K562 (cell line): ENCODE measurements around the gene URB2. TPM values are rescaled to one million over a fixed set of nuclear protein-coding genes. Genes with fewer than 3 reads are reported as not detected.

ENCODE experiments used
- COPS2 ChIP-seq: fragments of 450-650 bp; conservative IDR thresholded peaks from 2 replicates; pipeline ENCODE4 v1.6.1; 2016; ENCODE audit warnings: mild to moderate bottlenecking, moderate library complexity
- DIDO1 ChIP-seq: fragments of 450-650 bp; IDR thresholded peaks from 2 replicates; pipeline ENCODE4 v1.6.1; 2016; ENCODE audit warnings: low read depth, missing biosample characterization, missing genetic modification characterization
- HLTF ChIP-seq: fragments of 450-650 bp; IDR thresholded peaks from 2 replicates; pipeline ENCODE4 v1.6.1; 2016
- MTA1 ChIP-seq: fragments of 450-650 bp; IDR thresholded peaks from 2 replicates; pipeline ENCODE4 v1.6.1; 2017; ENCODE audit warnings: borderline replicate concordance
- NCOA2 ChIP-seq, 2 experiments: fragments of 450-650 bp; IDR thresholded peaks; 2 replicates each; pipeline ENCODE4 v1.6.1; 2018; ENCODE audit warnings: mild to moderate bottlenecking in 2 of 2, moderate library complexity in 1 of 2; ENCODE audit not compliant: partially characterized antibody in 2 of 2
- NEUROD1 ChIP-seq: fragments of 150-350 bp; IDR thresholded peaks from 2 replicates; pipeline ENCODE4 v1.6.1; 2014; ENCODE audit warnings: borderline replicate concordance, low read length, low read depth; ENCODE audit not compliant: partially characterized antibody
- NR0B1 ChIP-seq: fragments of 450-650 bp; IDR thresholded peaks from one replicate; pipeline ENCODE4 v1.6.1; 2018; ENCODE audit warnings: mild to moderate bottlenecking, moderate library complexity; ENCODE audit not compliant: partially characterized antibody
- PRMT5 ChIP-seq: sonication (generic); formaldehyde crosslinking; IDR thresholded peaks from 2 replicates; pipeline ENCODE4 v1.5.0; 2020; ENCODE audit warnings: missing genetic modification reagents
- ZKSCAN3 ChIP-seq: fragments of 250-450 bp; sonication (Bioruptor Pico); IDR thresholded peaks from 2 replicates; pipeline ENCODE4 v1.4.0; 2020
- ZNF217 ChIP-seq: sonication (generic); formaldehyde crosslinking; IDR thresholded peaks from 2 replicates; pipeline ENCODE4 v1.8.0; 2022; ENCODE audit warnings: mild to moderate bottlenecking, missing genetic modification reagents
- polyA plus RNA-seq, 8 experiments: library from polyadenylated mRNA; depleted of rRNA in 4 of 8; stranded (reverse) in 5 of 8; unstranded in 3 of 8; fragments of >200 nt; fragmentation: Nextera tagmentation in 2 of 8; fragmentation: Illumina TruSeq in 1 of 8; extraction: Ambion mirVana in 2 of 8; extraction: Trizol in 1 of 8; gene quantifications; 2 replicates each; pipeline versions ENCODE4 v1.2.1 to v1.2.3, GENCODE V29; 2011 to 2014; ENCODE audit warnings: inconsistent platforms in 1 of 8, missing spikeins in 1 of 8
- total RNA-seq, 7 experiments: library from RNA; depleted of rRNA in 6 of 7; stranded (reverse); fragments of >200 nt in 6 of 7; fragmentation: Illumina TruSeq in 2 of 7; extraction: Trizol in 2 of 7; gene quantifications; 2 replicates each; pipeline versions ENCODE4 v1.2.1 to v1.2.3, GENCODE V29; 2011 to 2021; ENCODE audit warnings: low replicate concordance in 1 of 7
- TF ChIP-seq, protein P1 (sequence below): fragments of 250-450 bp; sonication (Bioruptor Pico); IDR thresholded peaks from 2 replicates; pipeline ENCODE4 v1.8.0; 2022; ENCODE audit warnings: moderate library complexity, mild to moderate bottlenecking, inconsistent platforms
- TF ChIP-seq, protein P2 (sequence below): fragments of 450-650 bp; IDR thresholded peaks from 2 replicates; pipeline ENCODE4 v1.6.1; 2018; ENCODE audit not compliant: partially characterized antibody
- TF ChIP-seq, protein P3 (sequence below): sonication (generic); formaldehyde crosslinking; IDR thresholded peaks from 2 replicates; pipeline ENCODE4 v1.8.1; 2023; ENCODE audit warnings: mild to moderate bottlenecking, missing genetic modification reagents
- TF ChIP-seq, protein P4 (sequence below), 2 experiments: IDR thresholded peaks; 2 replicates each; pipeline ENCODE4 v1.6.1; 2011; ENCODE audit warnings: borderline replicate concordance in 1 of 2, control low read depth in 1 of 2, low read depth in 1 of 2, low read length in 1 of 2, mild to moderate bottlenecking in 1 of 2, mixed read lengths in 1 of 2, moderate library complexity in 1 of 2; ENCODE audit not compliant: insufficient read depth in 1 of 2, insufficient read length in 1 of 2, poor library complexity in 1 of 2, severe bottlenecking in 1 of 2; ENCODE audit errors: extremely low read depth in 1 of 2
- TF ChIP-seq, protein P5 (sequence below): fragments of 450-650 bp; IDR thresholded peaks from 2 replicates; pipeline ENCODE4 v1.6.1; 2016; ENCODE audit warnings: borderline replicate concordance

URB2 gene
- total and polyA plus RNA-seq, 9 of the 15 experiments (the other 6 are each of a cell fraction or from before 2014, with no cell fraction given) = 2.8 to 28.3 (median 19.0) TPM

GRCh38 chr1:229625915-229626831 lies at the start of gene URB2, which contains the start of gene TAF5L (continued):
- TF ChIP-seq DIDO1 (tag) (no peak), ZKSCAN3 (CRISPR knock-in tag) (no peak), NCOA2 (IDR thresholded peaks at IDR 0.05; ENCODE audit: partially characterized antibody in 2 of 2) (no peak), NR0B1 (no peak), ZNF217 (no peak), HLTF (no peak), PRMT5 (CRISPR knock-in tag) (no peak), NEUROD1 (peak; percentile 91), COPS2 (no peak), MTA1 (no peak)
- TF ChIP-seq, protein P1, sequence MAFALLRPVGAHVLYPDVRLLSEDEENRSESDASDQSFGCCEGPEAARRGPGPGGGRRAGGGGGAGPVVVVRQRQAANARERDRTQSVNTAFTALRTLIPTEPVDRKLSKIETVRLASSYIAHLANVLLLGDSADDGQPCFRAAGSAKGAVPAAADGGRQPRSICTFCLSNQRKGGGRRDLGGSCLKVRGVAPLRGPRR (CRISPR knock-in tag) = no peak
- TF ChIP-seq, protein P2, sequence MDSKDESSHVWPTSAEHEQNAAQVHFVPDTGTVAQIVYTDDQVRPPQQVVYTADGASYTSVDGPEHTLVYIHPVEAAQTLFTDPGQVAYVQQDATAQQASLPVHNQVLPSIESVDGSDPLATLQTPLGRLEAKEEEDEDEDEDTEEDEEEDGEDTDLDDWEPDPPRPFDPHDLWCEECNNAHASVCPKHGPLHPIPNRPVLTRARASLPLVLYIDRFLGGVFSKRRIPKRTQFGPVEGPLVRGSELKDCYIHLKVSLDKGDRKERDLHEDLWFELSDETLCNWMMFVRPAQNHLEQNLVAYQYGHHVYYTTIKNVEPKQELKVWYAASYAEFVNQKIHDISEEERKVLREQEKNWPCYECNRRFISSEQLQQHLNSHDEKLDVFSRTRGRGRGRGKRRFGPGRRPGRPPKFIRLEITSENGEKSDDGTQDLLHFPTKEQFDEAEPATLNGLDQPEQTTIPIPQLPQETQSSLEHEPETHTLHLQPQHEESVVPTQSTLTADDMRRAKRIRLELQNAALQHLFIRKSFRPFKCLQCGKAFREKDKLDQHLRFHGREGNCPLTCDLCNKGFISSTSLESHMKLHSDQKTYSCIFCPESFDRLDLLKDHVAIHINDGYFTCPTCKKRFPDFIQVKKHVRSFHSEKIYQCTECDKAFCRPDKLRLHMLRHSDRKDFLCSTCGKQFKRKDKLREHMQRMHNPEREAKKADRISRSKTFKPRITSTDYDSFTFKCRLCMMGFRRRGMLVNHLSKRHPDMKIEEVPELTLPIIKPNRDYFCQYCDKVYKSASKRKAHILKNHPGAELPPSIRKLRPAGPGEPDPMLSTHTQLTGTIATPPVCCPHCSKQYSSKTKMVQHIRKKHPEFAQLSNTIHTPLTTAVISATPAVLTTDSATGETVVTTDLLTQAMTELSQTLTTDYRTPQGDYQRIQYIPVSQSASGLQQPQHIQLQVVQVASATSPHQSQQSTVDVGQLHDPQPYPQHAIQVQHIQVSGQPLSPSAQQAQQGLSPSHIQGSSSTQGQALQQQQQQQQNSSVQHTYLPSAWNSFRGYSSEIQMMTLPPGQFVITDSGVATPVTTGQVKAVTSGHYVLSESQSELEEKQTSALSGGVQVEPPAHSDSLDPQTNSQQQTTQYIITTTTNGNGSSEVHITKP = no peak
- TF ChIP-seq, protein P3, sequence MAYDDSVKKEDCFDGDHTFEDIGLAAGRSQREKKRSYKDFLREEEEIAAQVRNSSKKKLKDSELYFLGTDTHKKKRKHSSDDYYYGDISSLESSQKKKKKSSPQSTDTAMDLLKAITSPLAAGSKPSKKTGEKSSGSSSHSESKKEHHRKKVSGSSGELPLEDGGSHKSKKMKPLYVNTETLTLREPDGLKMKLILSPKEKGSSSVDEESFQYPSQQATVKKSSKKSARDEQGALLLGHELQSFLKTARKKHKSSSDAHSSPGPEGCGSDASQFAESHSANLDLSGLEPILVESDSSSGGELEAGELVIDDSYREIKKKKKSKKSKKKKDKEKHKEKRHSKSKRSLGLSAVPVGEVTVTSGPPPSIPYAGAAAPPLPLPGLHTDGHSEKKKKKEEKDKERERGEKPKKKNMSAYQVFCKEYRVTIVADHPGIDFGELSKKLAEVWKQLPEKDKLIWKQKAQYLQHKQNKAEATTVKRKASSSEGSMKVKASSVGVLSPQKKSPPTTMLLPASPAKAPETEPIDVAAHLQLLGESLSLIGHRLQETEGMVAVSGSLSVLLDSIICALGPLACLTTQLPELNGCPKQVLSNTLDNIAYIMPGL (CRISPR knock-in tag) = peak; percentile 71; the same call in 1 of the 2 replicates
- TF ChIP-seq, protein P4, sequence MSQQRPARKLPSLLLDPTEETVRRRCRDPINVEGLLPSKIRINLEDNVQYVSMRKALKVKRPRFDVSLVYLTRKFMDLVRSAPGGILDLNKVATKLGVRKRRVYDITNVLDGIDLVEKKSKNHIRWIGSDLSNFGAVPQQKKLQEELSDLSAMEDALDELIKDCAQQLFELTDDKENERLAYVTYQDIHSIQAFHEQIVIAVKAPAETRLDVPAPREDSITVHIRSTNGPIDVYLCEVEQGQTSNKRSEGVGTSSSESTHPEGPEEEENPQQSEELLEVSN (IDR thresholded peaks at IDR 0.05; ENCODE audit: borderline replicate concordance in 1 of 2, extremely low read depth in 1 of 2, insufficient read depth in 1 of 2, insufficient read length in 1 of 2, low read depth in 1 of 2, low read length in 1 of 2, poor library complexity in 1 of 2, severe bottlenecking in 1 of 2) = peak; percentile 89
- TF ChIP-seq, protein P5, sequence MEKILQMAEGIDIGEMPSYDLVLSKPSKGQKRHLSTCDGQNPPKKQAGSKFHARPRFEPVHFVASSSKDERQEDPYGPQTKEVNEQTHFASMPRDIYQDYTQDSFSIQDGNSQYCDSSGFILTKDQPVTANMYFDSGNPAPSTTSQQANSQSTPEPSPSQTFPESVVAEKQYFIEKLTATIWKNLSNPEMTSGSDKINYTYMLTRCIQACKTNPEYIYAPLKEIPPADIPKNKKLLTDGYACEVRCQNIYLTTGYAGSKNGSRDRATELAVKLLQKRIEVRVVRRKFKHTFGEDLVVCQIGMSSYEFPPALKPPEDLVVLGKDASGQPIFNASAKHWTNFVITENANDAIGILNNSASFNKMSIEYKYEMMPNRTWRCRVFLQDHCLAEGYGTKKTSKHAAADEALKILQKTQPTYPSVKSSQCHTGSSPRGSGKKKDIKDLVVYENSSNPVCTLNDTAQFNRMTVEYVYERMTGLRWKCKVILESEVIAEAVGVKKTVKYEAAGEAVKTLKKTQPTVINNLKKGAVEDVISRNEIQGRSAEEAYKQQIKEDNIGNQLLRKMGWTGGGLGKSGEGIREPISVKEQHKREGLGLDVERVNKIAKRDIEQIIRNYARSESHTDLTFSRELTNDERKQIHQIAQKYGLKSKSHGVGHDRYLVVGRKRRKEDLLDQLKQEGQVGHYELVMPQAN = peak; percentile 98
